HG02885 (cell line): ENCODE measurements around the gene GPATCH4.
A peak's percentile ranks its signal among the peaks of the same experiment; 100 is the strongest.
"Not testable (repeated sequence)": the region's sequence is repeated elsewhere in the genome, so short reads cannot be mapped to it uniquely, and the experiment has no call there.

Experiments used
- ATAC-seq: cut with Tn5 transposase; IDR thresholded peaks from one replicate; pipeline ENCODE4 v1.9.1; 2021; ENCODE audit warnings: mild to moderate bottlenecking; ENCODE audit not compliant: unreplicated experiment, poor library complexity

Gene GPATCH4

GRCh38 chr1:156582388-156583017, 18.8 kb downstream of the GPATCH4 start:
- ATAC-seq: no peak

DNA sequence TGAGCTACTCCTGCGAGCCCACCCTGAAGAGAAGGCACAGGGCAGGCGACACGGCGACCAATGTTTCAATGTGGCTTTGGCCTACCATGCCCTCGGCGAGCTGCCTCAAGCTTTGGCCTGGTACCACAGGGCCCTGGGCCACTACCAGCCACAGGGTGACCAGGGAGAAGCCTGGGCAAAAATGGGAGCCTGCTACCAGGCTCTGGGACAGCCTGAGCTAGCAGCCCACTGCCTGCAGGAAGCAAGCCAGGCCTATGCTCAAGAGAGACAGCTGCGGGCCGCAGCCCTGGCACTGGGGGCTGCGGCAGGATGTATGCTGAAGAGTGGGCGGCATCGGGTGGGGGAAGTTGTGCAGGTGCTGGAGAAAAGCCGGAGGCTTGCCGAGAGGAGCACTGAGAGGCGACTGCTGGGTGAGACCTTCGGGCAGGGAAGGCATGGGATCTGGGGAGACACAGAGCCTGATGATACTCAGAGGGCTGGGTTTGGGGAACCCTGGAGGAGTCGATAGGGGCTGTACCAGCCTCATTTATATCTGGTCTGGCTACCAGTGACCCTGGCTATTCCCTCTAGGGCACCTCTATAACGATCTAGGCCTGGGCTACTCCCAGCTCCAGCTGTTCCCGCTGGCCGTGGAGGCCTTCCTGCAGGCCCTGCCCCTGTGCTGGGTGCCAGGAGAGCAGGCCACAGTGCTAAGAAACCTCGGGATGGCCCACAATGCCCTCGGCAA, 19.5 kb downstream of the GPATCH4 start:
- no peak for ATAC-seq

GRCh38 chr1:156579472-156579871, 21.8 kb downstream of the GPATCH4 start, which contains the start of gene TTC24:
TSS of gene TTC24 (plus strand) at chr1:156579723. CDS start at chr1:156581365, 1,642 bp downstream.
- no peak for ATAC-seq

DNA sequence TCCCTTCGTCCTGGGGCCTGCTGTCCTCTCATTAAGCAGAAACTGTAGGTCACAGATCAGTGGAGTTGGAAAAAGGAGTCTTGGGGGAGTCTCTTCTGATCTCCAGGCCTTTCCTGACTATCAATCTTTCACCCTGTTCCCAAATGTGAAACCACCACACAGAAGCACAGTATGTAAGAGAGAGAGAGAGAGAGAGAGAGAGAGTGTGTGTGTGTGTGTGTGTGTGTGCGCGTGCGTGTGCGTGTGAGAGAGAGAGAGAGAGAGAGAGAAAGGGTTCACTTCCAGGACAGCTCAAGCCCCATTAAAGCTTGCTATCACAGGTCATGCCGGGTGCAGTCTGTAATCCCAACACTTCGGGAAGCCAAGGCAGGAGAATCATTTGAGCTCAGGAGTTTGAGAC, 23.2 kb downstream of the GPATCH4 start:
- ATAC-seq: no peak

DNA sequence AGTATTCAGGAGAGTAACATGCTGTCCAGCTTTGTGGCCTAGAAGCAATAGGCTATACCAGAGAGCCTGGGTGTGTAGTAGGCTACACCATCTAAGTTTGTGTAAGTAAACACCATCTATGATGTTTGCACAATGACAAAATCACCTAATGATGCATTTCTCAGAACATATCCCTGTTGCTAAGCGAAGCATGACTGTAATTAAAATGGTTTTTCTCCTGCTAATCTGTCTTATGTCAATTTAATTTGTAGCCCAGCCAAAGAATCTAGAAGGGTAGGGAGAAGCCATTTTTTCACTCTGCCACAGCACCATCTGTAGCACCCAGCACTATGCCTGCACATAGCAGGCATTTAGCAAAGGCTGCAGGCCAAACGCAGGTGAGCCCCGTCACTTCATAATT, 23.7 kb downstream of the GPATCH4 start:
- no peak for ATAC-seq

GRCh38 chr1:156574039-156574633, 27.1 kb downstream of the GPATCH4 start:
- no peak for ATAC-seq

DNA sequence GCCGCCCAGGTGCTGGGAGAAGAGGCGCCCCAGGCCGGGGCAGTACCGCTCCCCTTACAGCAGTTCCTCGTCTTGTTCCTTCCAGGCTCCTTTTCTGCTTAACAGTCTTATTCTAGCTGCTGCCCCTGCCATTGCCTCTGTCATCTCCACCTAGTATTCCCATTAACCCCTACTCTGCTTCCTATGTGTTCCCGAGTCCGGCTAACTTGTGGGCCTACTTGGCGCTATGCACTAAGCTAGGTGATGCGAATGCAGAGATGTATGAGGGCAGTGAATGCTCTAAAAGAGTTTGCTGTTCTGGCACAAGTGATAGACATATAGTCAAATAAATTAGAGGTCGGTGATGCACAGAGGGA, 28.6 kb downstream of the GPATCH4 start:
- no peak for ATAC-seq

- peak; percentile 71 for ATAC-seq
Measured at GRCh38 chr1:156571919-156572662, 29.2 kb downstream of the GPATCH4 start, which contains the start of gene IQGAP3. TSS of gene IQGAP3 (minus strand) at chr1:156572565. CDS start at chr1:156572529, 36 bp downstream.

DNA sequence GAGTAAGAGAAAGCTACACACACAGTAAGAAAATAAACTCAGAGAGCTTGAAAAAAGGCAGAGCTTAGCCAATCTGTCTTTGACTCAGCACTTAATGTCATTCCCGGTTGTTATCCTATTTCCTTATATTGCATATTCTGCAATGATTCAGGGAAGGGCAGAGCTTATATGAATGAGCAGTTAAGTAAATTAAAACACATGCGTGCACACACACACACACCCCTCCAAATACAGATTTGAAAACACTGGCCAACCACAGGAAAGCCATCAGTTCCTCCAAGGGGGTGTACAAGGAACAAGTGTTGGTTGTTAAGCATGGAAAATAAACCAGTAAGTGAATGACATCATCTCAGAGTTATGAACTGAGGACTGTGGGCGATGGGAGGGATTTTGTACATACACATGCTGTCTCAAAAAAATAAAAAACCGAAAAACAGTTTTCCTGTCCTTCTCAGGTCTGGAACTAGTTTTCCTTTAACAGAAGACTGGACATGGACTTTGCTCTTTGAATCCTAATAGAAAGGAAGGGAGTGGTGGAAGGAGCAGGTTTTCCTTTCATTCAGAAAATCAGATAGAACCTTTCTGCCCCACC, 29.9 kb downstream of the GPATCH4 start:
- no peak for ATAC-seq

- ATAC-seq: no peak
Measured at GRCh38 chr1:156566436-156566835, 34.8 kb downstream of the GPATCH4 start.

DNA sequence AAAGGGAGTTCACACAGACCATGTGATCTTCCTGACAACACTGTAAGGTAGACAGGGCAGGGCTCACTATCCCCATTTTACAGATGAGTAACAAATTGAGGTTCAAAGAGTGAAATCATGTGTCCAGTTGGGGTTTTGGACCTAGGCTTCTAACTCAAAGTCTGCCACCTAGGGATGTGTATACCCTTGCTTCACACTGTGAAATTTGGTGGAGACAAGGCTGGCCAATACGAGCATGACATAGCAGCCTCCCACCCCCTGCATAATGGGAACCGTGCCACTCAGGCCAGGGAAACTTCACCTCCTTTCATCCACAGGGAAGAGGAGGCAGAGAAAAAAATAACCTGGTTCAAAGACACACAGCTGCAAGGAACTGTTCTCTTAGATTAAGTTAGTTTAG, 35.8 kb downstream of the GPATCH4 start:
- ATAC-seq: no peak

- ATAC-seq: no peak
Measured at GRCh38 chr1:156560585-156561163, 40.6 kb downstream of the GPATCH4 start.

- no peak for ATAC-seq
Measured at GRCh38 chr1:156559797-156560385, 41.4 kb downstream of the GPATCH4 start.

- no peak for ATAC-seq
Measured at GRCh38 chr1:156559086-156559796, 42.0 kb downstream of the GPATCH4 start.

DNA sequence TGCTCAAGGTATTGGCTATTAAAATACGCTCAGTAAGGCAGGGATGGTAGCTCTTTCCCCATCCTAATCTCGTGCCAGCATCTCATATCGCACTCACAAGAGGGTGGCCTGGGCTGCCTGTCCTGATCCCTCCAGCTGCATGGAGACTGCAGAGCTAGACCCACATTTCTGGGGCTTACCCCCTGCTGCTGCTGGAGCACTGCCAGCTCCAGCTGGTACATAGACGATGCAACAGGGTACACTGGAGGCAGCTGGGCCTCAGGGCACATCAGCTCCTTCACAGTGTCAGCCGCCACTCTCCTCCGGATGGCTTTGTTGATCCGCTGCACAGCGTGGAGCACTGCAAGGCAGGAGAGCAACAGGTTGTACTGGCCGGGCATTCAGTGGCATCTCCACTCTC, 44.9 kb downstream of the GPATCH4 start:
- ATAC-seq: no peak

GRCh38 chr1:156555715-156556114, 45.6 kb downstream of the GPATCH4 start:
- no peak for ATAC-seq

- ATAC-seq: no peak
Measured at GRCh38 chr1:156554971-156555370, 46.3 kb downstream of the GPATCH4 start.

DNA sequence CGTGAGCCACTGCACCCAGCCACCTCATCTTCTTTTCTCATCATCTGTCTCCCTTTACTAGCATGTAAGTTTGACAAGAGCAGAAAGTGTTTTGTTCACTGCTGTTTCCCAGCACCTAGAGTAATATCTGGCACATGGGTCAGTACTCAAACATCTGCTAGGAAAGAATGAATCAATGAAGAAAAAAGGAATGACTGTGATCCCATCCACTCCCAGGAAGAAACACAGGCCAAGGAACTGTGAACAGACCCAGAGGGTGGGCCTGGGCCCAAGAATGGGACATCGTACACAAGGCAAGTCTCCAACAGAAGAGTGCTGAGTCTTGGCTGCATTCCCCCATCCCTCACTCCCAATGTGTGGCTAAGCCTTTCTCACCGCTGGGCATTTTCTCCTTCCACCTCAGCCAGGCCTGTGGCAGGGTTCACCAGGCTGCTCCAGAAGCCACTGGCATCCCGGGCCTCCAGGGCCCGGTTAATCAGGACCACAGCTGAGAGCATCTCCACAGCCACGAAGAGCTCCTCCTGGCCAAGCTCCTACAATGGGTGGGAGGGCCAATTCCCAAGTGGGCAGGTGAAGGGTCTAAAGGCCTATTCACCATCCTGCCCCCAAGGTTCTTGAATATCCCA, 47.3 kb downstream of the GPATCH4 start:
- ATAC-seq: no peak

- not testable (repeated sequence) for ATAC-seq
Measured at GRCh38 chr1:156552937-156553336, 48.3 kb downstream of the GPATCH4 start.
